ENCODE measurements around the gene CFAP68. TPM values are rescaled to one million over a fixed set of nuclear protein-coding genes. Genes with fewer than 3 reads are reported as not detected.

The CFAP68 gene
- total and polyA plus RNA-seq, 10 of the 15 experiments (the other 5 are each of a cell fraction or from before 2014, with no cell fraction given), result 35.7 to 84.4 (median 64.1) TPM

DNA sequence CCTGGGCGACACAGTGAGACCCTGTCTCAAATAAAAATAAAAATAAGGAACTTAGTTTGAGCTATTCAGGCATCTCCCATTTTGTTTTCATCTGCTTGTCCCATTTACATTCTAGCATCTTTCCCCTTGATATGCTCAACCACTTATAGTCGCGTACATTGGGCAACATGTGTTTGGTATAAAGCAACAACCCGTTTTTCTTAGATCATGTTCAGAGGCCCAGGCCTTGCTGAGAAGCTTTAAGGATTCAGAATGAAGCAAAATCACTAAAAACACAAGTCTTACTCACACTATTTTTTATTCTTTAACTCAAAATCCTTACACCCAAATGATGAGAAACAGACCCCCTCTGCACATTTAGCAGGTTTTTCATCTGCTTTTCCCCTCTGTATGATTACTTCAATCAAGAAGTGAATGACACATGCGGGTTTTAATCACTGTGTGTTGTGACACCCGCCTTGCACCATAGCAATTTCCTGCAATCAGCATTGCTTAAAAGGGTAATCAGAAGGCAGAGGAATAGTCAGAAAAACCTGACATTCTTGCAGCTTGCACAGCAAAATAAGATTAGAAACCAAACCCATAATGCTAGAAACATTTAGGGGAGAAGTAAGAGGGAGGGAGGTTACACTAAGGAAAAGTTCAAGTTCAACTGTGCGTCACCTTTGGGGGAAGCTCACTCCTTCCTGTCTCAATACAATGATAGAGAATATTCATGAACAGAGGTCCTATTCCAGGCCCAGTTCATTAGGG lies 33.9 kb upstream of the CFAP68 start:
- Histone ChIP-seq H3K79me2 (ENCODE audit: control insufficient read depth, insufficient read depth, low read length) (no peaks in the 10 kb centered on the region), H3K36me3 (ENCODE audit: control insufficient read depth in 2 of 2, insufficient read depth in 2 of 2, low read length in 1 of 2) (peaks cover 0 to 3% of the 10 kb centered on the region in 2 experiments; a peak in 1 of 4 replicates), H3K4me2 (ENCODE audit: control insufficient read depth, insufficient read depth) (no peak overlapping the region), H4K20me1 (ENCODE audit: control insufficient read depth, insufficient read depth) (no peaks in the 10 kb centered on the region), H3K27ac (ENCODE audit: control insufficient read depth, insufficient read depth) (no peak overlapping the region), H3K4me3 (no peak overlapping the region), H3K27me3 (replicated peaks in 1 of 2; ENCODE audit: control insufficient read depth in 2 of 2, insufficient read depth in 2 of 2, low read length in 1 of 2) (no peaks in the 10 kb centered on the region), H3K4me1 (ENCODE audit: control insufficient read depth, insufficient read depth, low read length) (no peaks in the 10 kb centered on the region), H3K9ac (ENCODE audit: control insufficient read depth, insufficient read depth, low read length) (no peak overlapping the region), H3K9me3 (replicated peaks; ENCODE audit: control insufficient read depth, insufficient read depth, low read length) (no peaks in the 10 kb centered on the region), H2AFZ (ENCODE audit: control insufficient read depth, low read depth, low read length) (no peak overlapping the region)
- TF ChIP-seq RUNX3 (IDR thresholded peaks at IDR 0.05; ENCODE audit: low read length) (no peak), ZBTB11 (CRISPR knock-in tag; IDR thresholded peaks at IDR 0.05) (no peak), MTA3 (IDR thresholded peaks at IDR 0.05; ENCODE audit: borderline replicate concordance, low read length) (no peak), BACH1 (IDR thresholded peaks at IDR 0.05; ENCODE audit: borderline replicate concordance) (no peak), SREBF1 (IDR thresholded peaks at IDR 0.05; ENCODE audit: low read length) (no peak), IRF5 (IDR thresholded peaks at IDR 0.05; ENCODE audit: borderline replicate concordance) (no peak)
- TF ChIP-seq, protein P1, sequence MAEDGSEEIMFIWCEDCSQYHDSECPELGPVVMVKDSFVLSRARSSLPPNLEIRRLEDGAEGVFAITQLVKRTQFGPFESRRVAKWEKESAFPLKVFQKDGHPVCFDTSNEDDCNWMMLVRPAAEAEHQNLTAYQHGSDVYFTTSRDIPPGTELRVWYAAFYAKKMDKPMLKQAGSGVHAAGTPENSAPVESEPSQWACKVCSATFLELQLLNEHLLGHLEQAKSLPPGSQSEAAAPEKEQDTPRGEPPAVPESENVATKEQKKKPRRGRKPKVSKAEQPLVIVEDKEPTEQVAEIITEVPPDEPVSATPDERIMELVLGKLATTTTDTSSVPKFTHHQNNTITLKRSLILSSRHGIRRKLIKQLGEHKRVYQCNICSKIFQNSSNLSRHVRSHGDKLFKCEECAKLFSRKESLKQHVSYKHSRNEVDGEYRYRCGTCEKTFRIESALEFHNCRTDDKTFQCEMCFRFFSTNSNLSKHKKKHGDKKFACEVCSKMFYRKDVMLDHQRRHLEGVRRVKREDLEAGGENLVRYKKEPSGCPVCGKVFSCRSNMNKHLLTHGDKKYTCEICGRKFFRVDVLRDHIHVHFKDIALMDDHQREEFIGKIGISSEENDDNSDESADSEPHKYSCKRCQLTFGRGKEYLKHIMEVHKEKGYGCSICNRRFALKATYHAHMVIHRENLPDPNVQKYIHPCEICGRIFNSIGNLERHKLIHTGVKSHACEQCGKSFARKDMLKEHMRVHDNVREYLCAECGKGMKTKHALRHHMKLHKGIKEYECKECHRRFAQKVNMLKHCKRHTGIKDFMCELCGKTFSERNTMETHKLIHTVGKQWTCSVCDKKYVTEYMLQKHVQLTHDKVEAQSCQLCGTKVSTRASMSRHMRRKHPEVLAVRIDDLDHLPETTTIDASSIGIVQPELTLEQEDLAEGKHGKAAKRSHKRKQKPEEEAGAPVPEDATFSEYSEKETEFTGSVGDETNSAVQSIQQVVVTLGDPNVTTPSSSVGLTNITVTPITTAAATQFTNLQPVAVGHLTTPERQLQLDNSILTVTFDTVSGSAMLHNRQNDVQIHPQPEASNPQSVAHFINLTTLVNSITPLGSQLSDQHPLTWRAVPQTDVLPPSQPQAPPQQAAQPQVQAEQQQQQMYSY (CRISPR knock-in tag; IDR thresholded peaks at IDR 0.05), result no peak
- TF ChIP-seq, protein P2, sequence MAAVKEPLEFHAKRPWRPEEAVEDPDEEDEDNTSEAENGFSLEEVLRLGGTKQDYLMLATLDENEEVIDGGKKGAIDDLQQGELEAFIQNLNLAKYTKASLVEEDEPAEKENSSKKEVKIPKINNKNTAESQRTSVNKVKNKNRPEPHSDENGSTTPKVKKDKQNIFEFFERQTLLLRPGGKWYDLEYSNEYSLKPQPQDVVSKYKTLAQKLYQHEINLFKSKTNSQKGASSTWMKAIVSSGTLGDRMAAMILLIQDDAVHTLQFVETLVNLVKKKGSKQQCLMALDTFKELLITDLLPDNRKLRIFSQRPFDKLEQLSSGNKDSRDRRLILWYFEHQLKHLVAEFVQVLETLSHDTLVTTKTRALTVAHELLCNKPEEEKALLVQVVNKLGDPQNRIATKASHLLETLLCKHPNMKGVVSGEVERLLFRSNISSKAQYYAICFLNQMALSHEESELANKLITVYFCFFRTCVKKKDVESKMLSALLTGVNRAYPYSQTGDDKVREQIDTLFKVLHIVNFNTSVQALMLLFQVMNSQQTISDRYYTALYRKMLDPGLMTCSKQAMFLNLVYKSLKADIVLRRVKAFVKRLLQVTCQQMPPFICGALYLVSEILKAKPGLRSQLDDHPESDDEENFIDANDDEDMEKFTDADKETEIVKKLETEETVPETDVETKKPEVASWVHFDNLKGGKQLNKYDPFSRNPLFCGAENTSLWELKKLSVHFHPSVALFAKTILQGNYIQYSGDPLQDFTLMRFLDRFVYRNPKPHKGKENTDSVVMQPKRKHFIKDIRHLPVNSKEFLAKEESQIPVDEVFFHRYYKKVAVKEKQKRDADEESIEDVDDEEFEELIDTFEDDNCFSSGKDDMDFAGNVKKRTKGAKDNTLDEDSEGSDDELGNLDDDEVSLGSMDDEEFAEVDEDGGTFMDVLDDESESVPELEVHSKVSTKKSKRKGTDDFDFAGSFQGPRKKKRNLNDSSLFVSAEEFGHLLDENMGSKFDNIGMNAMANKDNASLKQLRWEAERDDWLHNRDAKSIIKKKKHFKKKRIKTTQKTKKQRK (IDR thresholded peaks at IDR 0.05; ENCODE audit: low read depth, low read length), result no peak
- ATAC-seq, result no peak
- ChIA-PET SMC1A (ENCODE audit: uncharacterized antibody, unreplicated experiment) (interaction anchor here (1.0 to 7.1 kb wide), 7 partner anchors 8 to 258 kb away, joined by 3 to 72 read pairs (median 6); no protein-coding TSS in a partner anchor), POLR2A (interaction anchor here (0.6 to 1.2 kb wide), 2 partner anchors 23 to 248 kb away, joined by 3 to 4 read pairs; no protein-coding TSS in a partner anchor), CTCF (interaction anchor here (0.6 to 9.2 kb wide), 14 partner anchors 8 to 434 kb away, joined by 3 to 88 read pairs (median 4); partner anchors contain the start of genes ALG9 and SIK2), RAD21 (ENCODE audit: unreplicated experiment) (interaction anchor here (1.1 to 1.2 kb wide), 2 partner anchors 25 to 68 kb away, joined by 3 read pairs; no protein-coding TSS in a partner anchor)
- no peak for DNase-seq (ENCODE audit: low read depth, low spot score)
- no TSS peak for BruUV-seq (replicated peaks)
- in situ Hi-C loops (cut with MboI) (no loop called here), intact Hi-C loops (cut with micrococcal nuclease; ENCODE audit: unreplicated experiment) (loop anchor here (10.0 kb wide), 1 partner anchor 391 kb away; no protein-coding TSS in a partner anchor)
- 89% methylated on average over 7 of the region's 7 CpGs for WGBS (ENCODE audit: insufficient coverage, insufficient replicate concordance, low lambda C conversion rate, missing lambda C conversion rate)
- no peak for FAIRE-seq
